ENCODE results near the gene BAHCC1. TPM values are rescaled to one million over a fixed set of nuclear protein-coding genes. Genes with fewer than 3 reads are reported as not detected.

BAHCC1 gene
- 8.6 and 10.4 TPM in 2 replicates for total RNA-seq (2014; rRNA removed; shearing (Covaris generic))

DNA sequence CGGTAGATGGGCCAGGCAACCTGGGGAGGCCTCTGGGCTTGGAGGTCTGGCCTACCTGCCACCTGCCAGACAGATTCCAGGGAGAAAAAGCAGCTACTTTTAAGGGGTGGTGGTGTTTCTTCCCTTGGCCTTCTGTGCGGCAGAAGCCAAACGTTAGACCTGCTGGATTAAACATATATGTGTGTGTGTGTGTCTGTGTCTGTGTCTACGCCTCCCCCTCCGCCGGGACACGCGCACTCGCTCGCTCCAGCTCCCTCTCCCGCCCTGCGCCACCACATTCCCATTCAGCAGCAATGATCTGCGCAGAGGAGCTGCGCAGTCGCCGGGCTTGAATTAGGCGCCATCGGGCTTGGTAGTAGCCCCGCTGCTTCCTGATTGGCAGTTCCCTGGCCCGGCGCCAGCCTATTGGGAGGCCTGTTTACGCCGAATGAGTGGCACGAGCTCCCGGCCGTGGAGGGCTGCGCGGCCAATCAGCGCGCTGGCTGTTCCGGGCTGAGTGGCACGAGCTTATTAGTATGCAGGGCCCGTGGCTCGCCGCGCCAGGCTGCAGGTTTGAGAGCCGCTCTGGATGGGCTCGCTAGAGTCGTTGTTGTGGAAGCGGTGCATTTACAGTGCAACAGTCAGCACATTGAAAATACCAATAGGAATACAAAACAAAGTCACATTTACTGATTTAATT lies at the start of gene BAHCC1:
TSS of gene BAHCC1 (plus strand) at position 537 of the 679 bp plus-strand sequence. CDS start 4,283 bp downstream, outside the sequence.

DNA sequence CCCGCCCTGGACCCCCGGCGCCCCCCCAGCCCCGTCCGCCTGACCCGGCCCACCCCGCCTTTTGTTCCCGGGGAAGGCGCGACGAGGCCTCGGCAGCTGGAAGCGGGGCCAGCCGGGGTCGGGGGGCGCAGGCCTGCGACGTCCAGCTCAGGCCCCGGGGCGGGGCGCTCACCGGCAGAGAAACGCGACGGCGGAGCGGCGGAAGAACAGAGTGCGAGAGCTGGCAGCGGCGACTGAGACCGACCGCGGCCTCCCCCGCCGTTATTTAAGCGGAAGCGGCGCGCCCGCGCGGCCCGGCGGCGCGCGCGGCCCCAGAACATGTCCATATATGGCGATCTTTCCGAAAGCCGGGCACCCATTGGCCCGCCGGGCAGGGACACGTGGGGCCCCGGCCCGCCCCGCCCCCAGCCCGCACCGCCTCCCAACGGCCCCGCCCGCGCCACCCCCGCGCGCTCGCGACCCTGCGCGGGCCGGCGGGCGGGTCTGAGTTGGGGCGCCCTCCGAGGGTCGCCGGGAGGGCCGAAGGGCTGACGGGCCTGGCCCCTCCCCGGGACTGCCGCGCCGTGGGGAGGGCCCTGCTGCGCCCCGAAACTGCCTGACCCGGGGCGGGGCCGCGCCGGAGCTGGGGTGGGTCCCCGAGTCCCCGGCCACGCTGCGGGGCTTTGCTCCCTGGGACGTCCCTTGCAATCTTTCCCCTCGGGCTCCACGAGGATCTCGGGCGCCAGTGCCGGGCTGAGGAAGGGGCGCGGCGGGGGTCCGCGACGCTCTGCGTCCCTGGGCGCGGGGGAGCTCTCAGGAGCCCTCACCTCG lies 117.5 kb downstream of the BAHCC1 start, which contains the start of gene ACTG1:
TSS of gene ACTG1 (minus strand) at position 238 of the 810 bp plus-strand sequence. CDS start 445 bp downstream, outside the sequence.

Small RNA genes within 50 kb of the gene (small RNA-seq; reads per million reads assigned to genes)
- not detected for gene MIR3186
- not detected for gene MIR4740

Other genes with a start within 250 kb of the BAHCC1 start
- gene PVALEF, start 229.9 kb upstream of the BAHCC1 start, total RNA-seq (2014; rRNA removed; shearing (Covaris generic)), result not detected in 2 replicates
- gene AATK, start 229.2 kb upstream of the BAHCC1 start, total RNA-seq (2014; rRNA removed; shearing (Covaris generic)), result 2.7 and 3.4 TPM in 2 replicates
- 28.3 and 31.3 TPM in 2 replicates for gene CEP131, start 172.5 kb upstream of the BAHCC1 start, total RNA-seq (2014; rRNA removed; shearing (Covaris generic))
- gene TEPSIN, start 156.4 kb upstream of the BAHCC1 start, total RNA-seq (2014; rRNA removed; shearing (Covaris generic)), result 19.3 and 21.2 TPM in 2 replicates
- 147 and 153 TPM in 2 replicates for gene NDUFAF8, start 156.1 kb upstream of the BAHCC1 start, total RNA-seq (2014; rRNA removed; shearing (Covaris generic))
- gene SLC38A10, start 100.2 kb upstream of the BAHCC1 start, total RNA-seq (2014; rRNA removed; shearing (Covaris generic)), result 52.0 and 55.3 TPM in 2 replicates
- 2,933 and 5,081 TPM in 2 replicates for gene ACTG1, start 117.3 kb downstream of the BAHCC1 start, total RNA-seq (2014; rRNA removed; shearing (Covaris generic))
- gene FSCN2, start 132.9 kb downstream of the BAHCC1 start, total RNA-seq (2014; rRNA removed; shearing (Covaris generic)), result 0.08 and 0.50 TPM in 2 replicates
- 28.7 and 29.0 TPM in 2 replicates for gene FAAP100, start 156.9 kb downstream of the BAHCC1 start, total RNA-seq (2014; rRNA removed; shearing (Covaris generic))
- gene NPLOC4, start 241.7 kb downstream of the BAHCC1 start, total RNA-seq (2014; rRNA removed; shearing (Covaris generic)), result 46.8 and 62.1 TPM in 2 replicates
- 1.7 and 2.2 TPM in 2 replicates for gene TSPAN10, start 241.7 kb downstream of the BAHCC1 start, total RNA-seq (2014; rRNA removed; shearing (Covaris generic))

All from A375 (cell line).